GM19328 (cell line): ENCODE data around the gene TNXB.
"Not testable (repeated sequence)": the region's sequence is repeated elsewhere in the genome, so short reads cannot be mapped to it uniquely, and the experiment has no call there.

Experiments used
- ATAC-seq: cut with Tn5 transposase; IDR thresholded peaks from one replicate; pipeline ENCODE4 v1.9.1; 2021; ENCODE audit warnings: mild to moderate bottlenecking, moderate library complexity; ENCODE audit not compliant: unreplicated experiment

The TNXB gene

DNA sequence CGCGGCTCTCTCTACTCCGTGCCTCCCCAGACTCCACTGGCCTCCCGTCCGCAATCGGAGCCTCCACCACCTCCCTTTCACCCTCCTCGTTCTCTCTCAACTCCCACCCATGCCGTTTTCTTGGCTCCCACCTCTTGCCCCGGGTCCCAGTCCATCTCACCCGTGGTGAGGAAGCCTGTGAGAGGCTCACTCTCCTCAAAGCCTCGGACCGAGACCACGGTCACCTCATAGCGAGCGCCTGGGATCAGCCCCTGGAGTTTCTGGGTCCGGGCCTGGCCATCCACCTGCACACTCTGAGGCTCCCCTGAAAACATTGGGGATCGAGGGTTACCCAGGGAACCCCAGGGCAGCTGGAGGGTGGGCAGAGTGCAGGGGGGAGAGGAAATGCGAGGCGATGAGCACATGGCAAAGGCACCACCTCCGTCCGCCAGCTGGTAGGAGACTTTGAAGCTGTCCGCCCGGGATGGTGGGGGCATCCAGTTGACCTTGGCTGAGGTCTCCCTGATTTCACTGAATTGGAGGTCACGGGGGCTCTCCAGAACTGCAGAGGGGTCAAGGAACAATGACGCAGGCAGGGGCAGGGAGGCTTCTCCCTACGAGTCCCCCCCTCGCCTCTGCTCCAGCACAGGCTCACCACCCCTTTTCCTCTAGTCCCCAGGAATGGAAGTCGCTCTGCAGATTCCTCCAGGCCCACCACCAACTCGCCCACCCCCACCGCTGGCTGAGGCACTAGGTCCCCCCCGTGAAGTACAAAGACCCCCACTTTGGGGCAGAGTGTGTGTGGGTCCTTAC lies 65.4 kb downstream of the TNXB start:
- ATAC-seq: not testable (repeated sequence)

- not testable (repeated sequence) for ATAC-seq
Observed at GRCh38 chr6:32042276-32042675, 66.9 kb downstream of the TNXB start.

DNA sequence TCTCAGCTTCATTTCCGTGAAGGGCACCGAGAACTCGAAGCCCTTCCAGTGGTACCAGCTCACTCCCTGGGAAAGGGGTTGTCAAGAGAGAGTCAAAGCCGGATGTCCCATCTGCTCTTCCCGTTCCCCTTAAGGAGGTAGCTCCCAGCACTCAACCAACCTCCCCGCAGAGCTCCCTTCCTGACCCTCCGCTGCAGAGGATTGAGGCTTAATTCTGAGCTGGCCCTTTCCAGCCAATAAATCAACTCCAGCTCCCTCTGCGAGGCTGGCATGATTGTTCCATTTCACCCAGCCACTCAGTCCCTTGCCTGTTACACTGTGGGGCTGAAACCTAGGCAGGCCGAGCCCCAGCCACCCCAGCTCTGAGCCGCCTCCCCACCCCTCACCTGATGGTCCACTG lies 67.8 kb downstream of the TNXB start:
- ATAC-seq: not testable (repeated sequence)

GRCh38 chr6:32041050-32041321 lies 68.2 kb downstream of the TNXB start:
- not testable (repeated sequence) for ATAC-seq

- not testable (repeated sequence) for ATAC-seq
Observed at GRCh38 chr6:32040299-32041049, 68.7 kb downstream of the TNXB start.

DNA sequence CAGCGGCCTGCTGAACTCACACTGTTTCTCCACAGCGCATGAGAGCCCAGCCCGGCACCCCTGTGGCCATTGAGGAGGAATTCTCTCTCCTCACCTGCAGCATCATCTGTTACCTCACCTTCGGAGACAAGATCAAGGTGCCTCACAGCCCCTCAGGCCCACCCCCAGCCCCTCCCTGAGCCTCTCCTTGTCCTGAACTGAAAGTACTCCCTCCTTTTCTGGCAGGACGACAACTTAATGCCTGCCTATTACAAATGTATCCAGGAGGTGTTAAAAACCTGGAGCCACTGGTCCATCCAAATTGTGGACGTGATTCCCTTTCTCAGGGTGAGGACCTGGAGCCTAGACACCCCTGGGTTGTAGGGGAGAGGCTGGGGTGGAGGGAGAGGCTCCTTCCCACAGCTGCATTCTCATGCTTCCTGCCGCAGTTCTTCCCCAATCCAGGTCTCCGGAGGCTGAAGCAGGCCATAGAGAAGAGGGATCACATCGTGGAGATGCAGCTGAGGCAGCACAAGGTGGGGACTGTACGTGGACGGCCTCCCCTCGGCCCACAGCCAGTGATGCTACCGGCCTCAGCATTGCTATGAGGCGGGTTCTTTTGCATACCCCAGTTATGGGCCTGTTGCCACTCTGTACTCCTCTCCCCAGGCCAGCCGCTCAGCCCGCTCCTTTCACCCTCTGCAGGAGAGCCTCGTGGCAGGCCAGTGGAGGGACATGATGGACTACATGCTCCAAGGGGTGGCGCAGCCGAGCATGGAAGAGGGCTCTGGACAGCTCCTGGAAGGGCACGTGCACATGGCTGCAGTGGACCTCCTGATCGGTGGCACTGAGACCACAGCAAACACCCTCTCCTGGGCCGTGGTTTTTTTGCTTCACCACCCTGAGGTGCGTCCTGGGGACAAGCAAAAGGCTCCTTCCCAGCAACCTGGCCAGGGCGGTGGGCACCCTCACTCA lies 69.5 kb downstream of the TNXB start:
- not testable (repeated sequence) for ATAC-seq

DNA sequence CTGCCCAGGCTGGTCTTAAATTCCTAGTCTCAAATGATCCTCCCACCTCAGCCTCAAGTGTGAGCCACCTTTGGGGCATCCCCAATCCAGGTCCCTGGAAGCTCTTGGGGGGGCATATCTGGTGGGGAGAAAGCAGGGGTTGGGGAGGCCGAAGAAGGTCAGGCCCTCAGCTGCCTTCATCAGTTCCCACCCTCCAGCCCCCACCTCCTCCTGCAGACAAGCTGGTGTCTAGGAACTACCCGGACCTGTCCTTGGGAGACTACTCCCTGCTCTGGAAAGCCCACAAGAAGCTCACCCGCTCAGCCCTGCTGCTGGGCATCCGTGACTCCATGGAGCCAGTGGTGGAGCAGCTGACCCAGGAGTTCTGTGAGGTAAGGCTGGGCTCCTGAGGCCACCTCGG lies 70.3 kb downstream of the TNXB start:
- not testable (repeated sequence) for ATAC-seq

DNA sequence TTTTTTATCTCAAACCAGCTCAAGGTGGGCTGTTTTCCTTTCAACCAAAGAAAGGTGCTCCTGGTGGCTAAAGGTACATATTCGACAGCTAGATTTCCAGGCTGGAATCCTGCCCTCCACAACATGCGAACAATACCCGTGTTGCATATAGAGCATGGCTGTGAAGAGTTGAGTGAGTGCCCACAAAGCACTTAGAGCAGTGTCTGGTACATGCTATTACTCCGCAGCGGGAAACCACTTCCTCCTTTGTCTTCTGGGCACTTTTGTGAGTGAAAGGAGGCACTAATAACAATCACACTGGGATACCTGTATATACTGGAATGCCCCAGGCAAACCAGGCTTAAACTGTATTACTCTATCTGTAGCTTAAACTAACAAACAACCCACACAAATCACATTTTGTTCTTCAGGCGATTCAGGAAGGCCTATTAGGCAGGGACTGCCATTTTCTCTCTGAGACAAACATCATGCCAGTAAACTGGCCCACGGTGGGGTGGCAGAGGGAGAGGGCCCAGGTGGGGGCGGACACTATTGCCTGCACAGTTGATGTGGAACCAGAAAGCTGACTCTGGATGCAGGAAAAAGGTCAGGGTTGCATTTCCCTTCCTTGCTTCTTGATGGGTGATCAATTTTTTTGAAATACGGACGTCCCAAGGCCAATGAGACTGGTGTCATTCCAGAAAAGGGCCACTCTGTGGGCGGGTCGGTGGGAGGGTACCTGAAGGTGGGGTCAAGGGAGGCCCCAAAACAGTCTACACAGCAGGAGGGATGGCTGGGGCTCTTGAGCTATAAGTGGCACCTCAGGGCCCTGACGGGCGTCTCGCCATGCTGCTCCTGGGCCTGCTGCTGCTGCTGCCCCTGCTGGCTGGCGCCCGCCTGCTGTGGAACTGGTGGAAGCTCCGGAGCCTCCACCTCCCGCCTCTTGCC lies 71.3 kb downstream of the TNXB start, which contains the start of gene CYP21A2:
Gene CYP21A2 (plus strand): TSS at position 818 of the 927 bp plus-strand sequence. CDS start 8 bp downstream, at position 826.
- not testable (repeated sequence) for ATAC-seq

DNA sequence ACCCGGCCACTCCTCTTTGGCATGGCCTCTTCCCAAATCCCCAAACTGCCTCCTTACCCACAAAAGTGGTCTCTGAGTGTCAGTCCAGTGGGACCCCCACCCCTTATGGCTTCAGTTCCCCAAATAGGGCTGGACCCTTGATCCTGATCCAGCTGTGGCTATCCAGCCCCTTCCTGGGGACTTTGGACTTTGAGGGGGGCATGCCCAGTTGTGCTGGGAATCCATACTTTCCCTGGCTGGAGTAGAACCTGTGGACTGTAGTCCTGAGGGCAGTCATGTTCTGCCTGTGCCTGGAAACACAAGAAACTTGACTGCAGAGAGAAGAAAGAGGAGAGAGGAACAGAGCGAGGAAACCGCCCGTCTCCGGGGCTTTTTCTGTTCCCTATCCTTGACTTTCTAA lies 72.0 kb downstream of the TNXB start:
- ATAC-seq: not testable (repeated sequence)

GRCh38 chr6:32035283-32036013 lies 73.7 kb downstream of the TNXB start:
- ATAC-seq: not testable (repeated sequence)

GRCh38 chr6:32029553-32029952 lies 79.6 kb downstream of the TNXB start:
- ATAC-seq: not testable (repeated sequence)

DNA sequence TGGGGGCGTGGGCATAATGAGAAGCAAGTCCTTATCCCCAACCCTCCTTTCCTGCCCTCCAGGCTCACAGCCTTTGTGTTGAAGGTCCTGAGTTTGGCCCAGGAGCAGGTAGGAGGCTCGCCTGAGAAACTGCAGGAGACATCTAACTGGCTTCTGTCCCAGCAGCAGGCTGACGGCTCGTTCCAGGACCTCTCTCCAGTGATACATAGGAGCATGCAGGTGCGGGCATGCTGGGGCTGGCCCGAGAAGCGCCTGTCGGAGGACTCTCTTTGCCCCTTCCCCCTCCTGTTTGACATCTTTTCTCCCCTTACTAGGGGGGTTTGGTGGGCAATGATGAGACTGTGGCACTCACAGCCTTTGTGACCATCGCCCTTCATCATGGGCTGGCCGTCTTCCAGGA lies 80.5 kb downstream of the TNXB start:
- ATAC-seq: not testable (repeated sequence)

GRCh38 chr6:32022100-32022499 lies 87.0 kb downstream of the TNXB start:
- not testable (repeated sequence) for ATAC-seq

DNA sequence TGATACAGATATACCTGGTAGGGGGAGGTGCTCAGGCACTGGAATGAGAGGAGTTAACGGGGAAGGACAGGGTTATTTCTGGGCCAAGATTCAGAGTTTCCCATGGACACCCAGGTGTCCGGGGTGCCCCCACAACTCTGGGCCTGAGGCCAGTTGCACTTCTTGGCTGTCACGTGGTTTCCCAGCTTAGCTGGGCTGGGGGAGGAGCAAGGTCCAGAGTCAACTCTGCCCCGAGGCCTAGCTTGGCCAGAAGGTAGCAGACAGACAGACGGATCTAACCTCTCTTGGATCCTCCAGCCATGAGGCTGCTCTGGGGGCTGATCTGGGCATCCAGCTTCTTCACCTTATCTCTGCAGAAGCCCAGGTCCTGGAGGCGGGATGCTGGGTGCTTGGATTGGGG lies 94.6 kb downstream of the TNXB start, which contains the start of gene C4B:
Gene C4B (plus strand): TSS at position 249 of the 400 bp plus-strand sequence. CDS start 51 bp downstream, at position 300.
- not testable (repeated sequence) for ATAC-seq

DNA sequence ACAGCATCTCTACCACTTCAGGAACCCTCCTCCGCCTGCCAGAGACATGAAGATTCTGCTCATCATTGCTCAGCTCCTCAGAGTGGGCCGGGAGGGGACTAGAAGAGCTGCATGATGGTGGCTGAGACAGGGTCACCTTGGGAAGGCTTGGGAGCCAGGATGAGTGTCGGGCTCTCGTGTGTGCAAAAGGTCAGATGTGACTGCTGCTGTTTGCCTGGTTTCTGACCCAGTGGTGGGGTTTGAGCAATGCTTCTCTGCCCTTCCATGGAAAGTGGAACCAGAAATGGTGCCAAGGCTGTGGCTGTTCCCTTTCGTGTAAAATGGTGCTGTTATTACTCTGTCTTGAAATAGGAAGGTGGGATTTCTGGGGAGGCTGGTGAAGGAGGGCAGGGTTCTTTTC lies 95.4 kb downstream of the TNXB start:
- not testable (repeated sequence) for ATAC-seq

DNA sequence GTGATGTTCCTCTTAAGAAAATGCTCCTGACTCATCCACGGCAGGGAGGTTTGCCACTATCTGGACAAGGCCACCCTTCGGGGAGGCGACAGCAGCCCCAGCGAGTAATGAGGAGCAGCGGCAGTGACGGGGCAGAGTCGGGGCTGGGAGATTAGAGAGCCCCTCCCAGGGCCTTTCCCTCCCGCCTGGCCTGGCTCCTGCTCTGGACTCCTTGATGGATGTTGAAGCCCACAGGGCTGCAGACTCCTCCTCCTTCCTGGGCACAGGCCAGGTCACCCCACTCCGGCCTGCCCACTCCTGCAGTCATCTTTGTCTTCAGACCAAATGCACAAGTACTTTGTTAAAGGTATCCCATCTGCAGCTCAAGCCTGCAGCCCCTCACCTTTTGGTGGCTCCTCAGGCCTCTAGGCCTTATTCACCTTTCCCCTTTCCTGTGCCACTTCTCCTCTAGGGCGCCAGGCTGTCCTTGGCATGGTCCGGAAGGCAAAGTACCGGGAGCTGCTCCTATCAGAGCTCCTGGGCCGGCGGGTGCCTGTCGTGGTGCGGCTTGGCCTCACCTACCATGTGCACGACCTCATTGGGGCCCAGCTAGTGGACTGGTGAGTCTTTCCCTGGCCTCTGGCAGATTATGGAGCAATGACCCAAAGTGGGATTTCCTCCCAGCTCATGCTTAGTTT lies 96.1 kb downstream of the TNXB start:
- ATAC-seq: not testable (repeated sequence)

- ATAC-seq: not testable (repeated sequence)
Observed at GRCh38 chr6:32010856-32011530, 98.1 kb downstream of the TNXB start.

DNA sequence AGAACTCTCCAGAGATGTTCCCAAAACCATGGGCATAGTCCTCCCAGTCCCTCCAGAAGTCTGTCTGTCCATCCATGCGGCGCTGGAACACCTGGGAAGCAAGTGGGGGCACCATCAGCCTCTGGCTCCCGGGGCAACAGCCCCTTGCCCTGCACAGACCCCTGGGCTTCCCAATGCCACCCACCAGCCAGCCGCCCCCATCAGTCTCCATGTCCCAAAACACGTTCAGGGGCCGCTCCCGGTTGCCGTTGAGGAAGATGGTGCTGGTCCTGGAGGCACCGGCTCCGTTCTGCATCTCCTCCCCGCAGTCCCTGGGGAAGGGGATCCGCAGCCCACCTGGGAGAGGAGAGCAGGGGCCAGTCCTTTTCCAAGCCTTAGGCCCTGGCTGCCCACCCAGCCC lies 99.6 kb downstream of the TNXB start:
- not testable (repeated sequence) for ATAC-seq
